Endothelial cell of umbilical vein (primary cell): ENCODE measurements around the gene DNAH3. TPM values are rescaled to one million over a fixed set of nuclear protein-coding genes. Genes with fewer than 3 reads are reported as not detected.

Experiments
- BruUV-seq: library from RNA; stranded (reverse); fragments of 400-500 nt; replicated peaks from 2 replicates; lab custom pipeline; 2021; lab: Mats Ljungman, UMichigan
- CTCF ChIA-PET: fragments of 300-600, 350-600 bp; sonication (Branson Sonifier 250); formaldehyde crosslinking; loops from one replicate; lab custom pipeline; 2021; ENCODE audit warnings: antibody characterized with exemption, inconsistent platforms; lab: Charles Lee
- POLR2A ChIA-PET: fragments of 300-600, 350-600 bp; sonication (Branson Sonifier 250); formaldehyde crosslinking; loops from one replicate; lab custom pipeline; 2021; ENCODE audit warnings: antibody characterized with exemption, inconsistent platforms; lab: Charles Lee
- DNase-seq: peaks from one replicate; pipeline ENCODE4 v3.0.0-alpha.2; 2011; ENCODE audit warnings: low read depth, low spot score
- FAIRE-seq: peaks from 2 replicates; lab custom pipeline; 2011; peaks lifted over from hg19 to GRCh38; lab: Jason Lieb, UNC
- H2AFZ ChIP-seq: 2 replicates; pipeline ENCODE4 v1.6.0; 2012; ENCODE audit warnings: low read depth, low read length, control low read depth, inconsistent platforms
- H3K27ac ChIP-seq: 2 replicates; pipeline ENCODE4 v1.5.1; 2011; ENCODE audit warnings: low read depth, mild to moderate bottlenecking, control low read depth, low read length, moderate library complexity; ENCODE audit not compliant: insufficient read depth
- H3K27me3 ChIP-seq, 2 experiments: 2 replicates each; pipeline versions ENCODE4 v1.6.0 to v1.6.1; 2011; ENCODE audit warnings: low read length in 2 of 2, mixed read lengths in 1 of 2; ENCODE audit not compliant: control insufficient read depth in 2 of 2, insufficient read depth in 2 of 2
- H3K36me3 ChIP-seq, 2 experiments: 2 replicates in 1 of 2; 3 replicates in 1 of 2; pipeline ENCODE4 v1.5.1; 2011; ENCODE audit warnings: low read length in 2 of 2, mild to moderate bottlenecking in 1 of 2, moderate library complexity in 1 of 2; ENCODE audit not compliant: control insufficient read depth in 2 of 2, insufficient read depth in 2 of 2; ENCODE audit errors: extremely low read depth in 1 of 2
- H3K4me1 ChIP-seq: 3 replicates; pipeline ENCODE4 v1.5.1; 2011; ENCODE audit warnings: mild to moderate bottlenecking, low read length; ENCODE audit not compliant: control insufficient read depth, insufficient read depth; ENCODE audit errors: extremely low read depth
- H3K4me2 ChIP-seq: 2 replicates; pipeline ENCODE4 v1.6.1; 2011; ENCODE audit warnings: low read length, control low read depth, mixed read lengths; ENCODE audit not compliant: insufficient read depth
- H3K4me3 ChIP-seq, 3 experiments: fragments of 200-600 bp in 1 of 3; sonication (generic), shearing (Covaris generic) in 1 of 3; replicated peaks in 1 of 3; 2 replicates each; pipeline ENCODE4 v1.5.1; 2011 to 2016; ENCODE audit warnings: control low read depth in 3 of 3, low read length in 3 of 3, mild to moderate bottlenecking in 2 of 3, inconsistent platforms in 1 of 3, low read depth in 1 of 3, moderate library complexity in 1 of 3; ENCODE audit not compliant: insufficient read depth in 1 of 3
- H3K79me2 ChIP-seq: 2 replicates; pipeline ENCODE4 v1.6.0; 2012; ENCODE audit warnings: low read length, inconsistent platforms; ENCODE audit not compliant: control insufficient read depth, insufficient read depth
- H3K9ac ChIP-seq: replicated peaks from 2 replicates; pipeline ENCODE3; 2011; ENCODE audit warnings: low read length, control low read depth; ENCODE audit not compliant: insufficient read depth; ENCODE audit errors: extremely low read depth
- H3K9me1 ChIP-seq: replicated peaks from 3 replicates; pipeline ENCODE4 v1.6.0; 2011; ENCODE audit warnings: mild to moderate bottlenecking, low read length; ENCODE audit not compliant: control insufficient read depth, insufficient read depth; ENCODE audit errors: extremely low read depth
- H3K9me3 ChIP-seq: replicated peaks from 2 replicates; pipeline ENCODE4 v1.5.1; 2012; ENCODE audit warnings: low read length, inconsistent platforms; ENCODE audit not compliant: control insufficient read depth, insufficient read depth
- H4K20me1 ChIP-seq: replicated peaks from 2 replicates; pipeline ENCODE3; 2011; ENCODE audit warnings: mild to moderate bottlenecking, low read length; ENCODE audit not compliant: control insufficient read depth, insufficient read depth; ENCODE audit errors: extremely low read depth
- CTCF ChIP-seq, 2 donors: IDR thresholded peaks; 1 replicate in 1 of 2; 2 replicates in 1 of 2; pipeline ENCODE4 v1.5.1; 2011; ENCODE audit warnings: low read length in 2 of 2, mild to moderate bottlenecking in 2 of 2, moderate library complexity in 2 of 2, control low read depth in 1 of 2, inconsistent platforms in 1 of 2, low read depth in 1 of 2; ENCODE audit not compliant: insufficient read depth in 1 of 2; ENCODE audit errors: extremely low read depth in 1 of 2
- EZH2 ChIP-seq: IDR thresholded peaks from 2 replicates; pipeline ENCODE4 v1.6.1; 2012; ENCODE audit warnings: borderline replicate concordance, low read depth, mild to moderate bottlenecking, moderate library complexity, low read length, inconsistent platforms; ENCODE audit not compliant: severe bottlenecking
- FOS ChIP-seq: IDR thresholded peaks from 2 replicates; pipeline ENCODE4 v1.6.1; 2011; ENCODE audit warnings: mild to moderate bottlenecking, low read length, moderate library complexity, borderline replicate concordance; ENCODE audit not compliant: insufficient read depth
- GATA2 ChIP-seq: IDR thresholded peaks from 2 replicates; pipeline ENCODE4 v1.7.0; 2011; ENCODE audit warnings: low read depth, mild to moderate bottlenecking, moderate library complexity, mixed read lengths, low read length; ENCODE audit not compliant: insufficient read length, insufficient read depth
- JUN ChIP-seq: IDR thresholded peaks from 2 replicates; pipeline ENCODE4 v1.6.1; 2011; ENCODE audit warnings: borderline replicate concordance, low read depth; ENCODE audit not compliant: insufficient read length, insufficient read depth
- MYC ChIP-seq: IDR thresholded peaks from one replicate; pipeline ENCODE4 v1.6.1; 2011; ENCODE audit warnings: mild to moderate bottlenecking, low read depth, low read length
- POLR2A ChIP-seq: IDR thresholded peaks from 2 replicates; pipeline ENCODE4 v1.6.1; 2012; ENCODE audit warnings: low read depth, mild to moderate bottlenecking, control low read depth, low read length
- POLR2AphosphoS5 ChIP-seq: IDR thresholded peaks from 2 replicates; pipeline ENCODE4 v1.6.1; 2012; ENCODE audit warnings: low read depth, mild to moderate bottlenecking, control low read depth, low read length, moderate library complexity; ENCODE audit not compliant: insufficient read depth
- dilution Hi-C: fragments of 300-500 bp; cut with MboI; formaldehyde crosslinking; loops from one replicate; pipeline ENCODE4 v1.15.0; 2019; ENCODE audit warnings: low sequenced_read_pairs; ENCODE audit not compliant: extremely low pct_ligation_motif_present
- intact Hi-C: fragments of 100-400 bp; cut with micrococcal nuclease; formaldehyde crosslinking; loops from one replicate; pipeline ENCODE4 v1.10.0; 2022
- polyA plus RNA-seq, 4 experiments: library from polyadenylated mRNA; depleted of rRNA in 3 of 4; stranded (reverse) in 3 of 4; unstranded in 1 of 4; fragments of >200 nt; gene quantifications; 2 replicates each; pipeline versions ENCODE4 v1.2.1 to v1.2.3, GENCODE V29; 2011 to 2012; ENCODE audit warnings: missing spikeins in 1 of 4
- total RNA-seq: library from RNA; stranded (reverse); gene quantifications from 2 replicates; pipeline ENCODE4 v1.2.3, GENCODE V29; 2021
- TF ChIP-seq, protein P1 (sequence below): IDR thresholded peaks from 2 replicates; pipeline ENCODE4 v1.6.1; 2011; ENCODE audit not compliant: insufficient read depth, insufficient read length

Gene DNAH3
- total and polyA plus RNA-seq, 2 donors (not counting 3 experiments of a cell fraction or from before 2014, with no cell fraction given): not detected

DNA sequence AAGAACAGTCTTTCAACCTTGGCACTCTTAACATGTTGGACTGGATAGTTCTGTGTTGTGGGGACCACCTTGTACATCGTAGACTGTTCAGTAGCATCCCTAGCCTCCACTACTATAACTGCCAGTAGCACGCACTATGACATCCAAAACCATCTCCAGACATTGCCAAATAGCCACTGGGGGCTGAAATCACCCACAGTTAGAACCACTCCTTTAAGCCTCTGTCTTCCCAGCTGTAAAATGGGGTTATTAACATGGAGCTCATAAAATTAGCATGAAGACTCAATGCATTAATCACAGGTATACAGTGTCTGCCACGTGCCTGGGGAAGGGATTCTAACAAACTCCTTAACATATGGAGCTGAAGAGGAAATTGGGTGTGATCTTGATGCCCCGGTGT is 200.4 kb downstream of the DNAH3 start:
- Histone ChIP-seq H3K4me1 (no peaks in the 10 kb centered on the region), H3K4me2 (no peak overlapping the region), H3K9me3 (no peaks in the 10 kb centered on the region), H3K9ac (no peak overlapping the region), H3K79me2 (no peaks in the 10 kb centered on the region), H3K27me3 (no peaks in the 10 kb centered on the region), H2AFZ (no peak overlapping the region), H3K36me3 (no peaks in the 10 kb centered on the region), H3K9me1 (no peaks in the 10 kb centered on the region), H3K4me3 (no peak overlapping the region), H3K27ac (no peak overlapping the region), H4K20me1 (no peaks in the 10 kb centered on the region)
- FAIRE-seq: no peak
- intact Hi-C loops (no loop called here), dilution Hi-C loops (no loop called here)
- no TSS peak for BruUV-seq
- CTCF ChIA-PET: interaction anchor here (0.5 to 1.4 kb wide), 2 partner anchors 90 to 99 kb away, joined by 3 to 4 read pairs; no protein-coding TSS in a partner anchor
- POLR2A ChIA-PET: no interaction called here
- DNase-seq: no peak
- TF ChIP-seq, protein P1, sequence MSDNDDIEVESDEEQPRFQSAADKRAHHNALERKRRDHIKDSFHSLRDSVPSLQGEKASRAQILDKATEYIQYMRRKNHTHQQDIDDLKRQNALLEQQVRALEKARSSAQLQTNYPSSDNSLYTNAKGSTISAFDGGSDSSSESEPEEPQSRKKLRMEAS: no peak
- TF ChIP-seq FOS: no peak
- TF ChIP-seq JUN: no peak
- TF ChIP-seq POLR2AphosphoS5: no peak
- TF ChIP-seq POLR2A: no peak
- TF ChIP-seq CTCF (IDR thresholded peaks at IDR 0.05; ENCODE audit: extremely low read depth in 1 of 2, insufficient read depth in 1 of 2, low read depth in 1 of 2, low read length in 2 of 2): no peak
- TF ChIP-seq EZH2: no peak
- no peak for TF ChIP-seq GATA2
- no peak for TF ChIP-seq MYC
